Measurements from ENCODE around the gene ITGB3. TPM values are rescaled to one million over a fixed set of nuclear protein-coding genes. Genes with fewer than 3 reads are reported as not detected.

ITGB3 gene
- total and polyA plus RNA-seq, 10 of the 15 experiments (the other 5 are each of a cell fraction or from before 2014, with no cell fraction given): 0.69 to 22.8 (median 13.6) TPM

DNA sequence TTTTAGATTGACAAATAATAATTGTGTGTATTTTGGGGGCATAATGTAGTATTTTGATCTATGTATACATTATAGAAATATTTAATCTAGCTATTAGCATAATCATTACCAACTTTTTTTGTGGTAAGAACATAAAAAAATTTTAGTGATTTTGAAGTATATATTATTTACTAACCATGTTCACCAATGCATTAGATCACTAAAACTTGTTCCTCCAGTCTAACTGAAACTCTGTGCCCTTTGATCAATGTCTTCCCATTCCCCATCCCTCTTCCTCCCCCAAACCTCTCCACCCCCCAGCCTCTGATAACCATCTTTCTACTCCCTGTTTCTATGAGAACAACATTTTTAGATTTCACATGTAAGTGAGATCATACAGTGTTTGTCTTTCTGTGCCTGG, 78.7 kb downstream of the ITGB3 start (continued):
- TF ChIP-seq PBX3 (IDR thresholded peaks at IDR 0.05; ENCODE audit: insufficient replicate concordance, low read depth, low read length) (no peak), KLF5 (IDR thresholded peaks at IDR 0.05; ENCODE audit: partially characterized antibody) (no peak), ZNF274 (IDR thresholded peaks at IDR 0.05; ENCODE audit: insufficient read depth, insufficient read length) (no peak), RELB (IDR thresholded peaks at IDR 0.05; ENCODE audit: low read depth) (no peak), NR2C1 (IDR thresholded peaks at IDR 0.05) (no peak), CHD2 (IDR thresholded peaks at IDR 0.05; ENCODE audit: borderline replicate concordance, low read depth, low read length) (no peak), SUZ12 (IDR thresholded peaks at IDR 0.05; ENCODE audit: unreplicated experiment) (no peak), ZNF207 (IDR thresholded peaks at IDR 0.05; ENCODE audit: borderline replicate concordance) (no peak), CREB1 (IDR thresholded peaks at IDR 0.05; ENCODE audit: low read depth) (no peak), ASH2L (IDR thresholded peaks at IDR 0.05; ENCODE audit: borderline replicate concordance, low read depth) (no peak)
